K562 (cell line): ENCODE data around the gene LAMA5. TPM values are rescaled to one million over a fixed set of nuclear protein-coding genes. Genes with fewer than 3 reads are reported as not detected.

ENCODE experiments used
- ATAC-seq: fragments of 200-7000 bp; cut with Tn5 transposase; 3 replicates; pipeline ENCODE4 v1.9.1; 2020; ENCODE audit warnings: moderate library complexity
- BruUV-seq: library from RNA; stranded (reverse); fragments of 400-500 nt; replicated peaks from 2 replicates; lab custom pipeline; 2021; lab: Mats Ljungman, UMichigan
- CTCF ChIA-PET: fragments of 300-600 bp; formaldehyde crosslinking; extraction: SDS; loops from one replicate; lab custom pipeline; 2021; ENCODE audit warnings: low intra/inter-chr PET ratio; lab: Yijun Ruan, JAX
- POLR2A ChIA-PET: fragments of 300-600, 350-650 bp; sonication (Branson Sonifier 250); formaldehyde crosslinking; extraction: SDS; loops from one replicate; lab custom pipeline; 2021; ENCODE audit warnings: antibody characterized with exemption, inconsistent platforms; lab: Yijun Ruan, JAX
- DNase-seq, 4 experiments: peaks; one replicate each; pipeline versions ENCODE4 v3.0.0 to v3.0.0-alpha.2; 2011 to 2018; ENCODE audit warnings: low spot score in 3 of 4, mixed read lengths in 3 of 4; ENCODE audit errors: extremely low read depth in 1 of 4
- FAIRE-seq: peaks from 2 replicates; lab custom pipeline; 2011; peaks lifted over from hg19 to GRCh38; lab: Jason Lieb, UNC
- H2AFZ ChIP-seq: 2 replicates; pipeline ENCODE4 v1.6.0; 2011; ENCODE audit warnings: low read depth, low read length, control low read depth, inconsistent platforms
- H3K27ac ChIP-seq: fragments of 200-600 bp; 3 replicates; pipeline ENCODE4 v1.8.0; 2011; ENCODE audit warnings: low read depth, mild to moderate bottlenecking, control low read depth, inconsistent platforms, low read length, moderate library complexity, mixed read lengths; ENCODE audit errors: extremely low read depth
- H3K27me3 ChIP-seq, 2 experiments: fragments of 300-600 bp in 1 of 2; 2 replicates in 1 of 2; 3 replicates in 1 of 2; pipeline versions ENCODE4 v1.6.0 to v1.8.0; 2011; ENCODE audit warnings: inconsistent platforms in 2 of 2, low read length in 2 of 2, mild to moderate bottlenecking in 1 of 2, mixed read lengths in 1 of 2, moderate library complexity in 1 of 2; ENCODE audit not compliant: control insufficient read depth in 2 of 2, insufficient read depth in 2 of 2
- H3K36me3 ChIP-seq: fragments of 300-600 bp; 3 replicates; pipeline ENCODE4 v1.8.0; 2011; ENCODE audit warnings: mild to moderate bottlenecking, low read length, inconsistent platforms; ENCODE audit not compliant: control insufficient read depth, insufficient read depth
- H3K4me1 ChIP-seq, 2 experiments: fragments of 200-600 bp in 1 of 2; replicated peaks in 1 of 2; 2 replicates in 1 of 2; 3 replicates in 1 of 2; pipeline versions ENCODE4 v1.5.1 to v1.8.0; 2011; ENCODE audit warnings: inconsistent platforms in 2 of 2, low read length in 2 of 2, mild to moderate bottlenecking in 1 of 2, mixed read lengths in 1 of 2, moderate library complexity in 1 of 2; ENCODE audit not compliant: control insufficient read depth in 2 of 2, insufficient read depth in 2 of 2
- H3K4me2 ChIP-seq: 2 replicates; pipeline ENCODE4 v1.6.1; 2011; ENCODE audit warnings: low read length, control low read depth, inconsistent platforms, mixed read lengths; ENCODE audit not compliant: insufficient read depth
- H3K4me3 ChIP-seq: fragments of 200-600 bp; sonication (generic), shearing (Covaris generic); 2 replicates; pipeline ENCODE4 v1.5.1; 2016; ENCODE audit warnings: control low read depth, inconsistent platforms
- H3K79me2 ChIP-seq: fragments of 200-600 bp; 3 replicates; pipeline ENCODE4 v1.8.0; 2011; ENCODE audit warnings: low read length, inconsistent platforms; ENCODE audit not compliant: control insufficient read depth, insufficient read depth
- H3K9ac ChIP-seq, 2 experiments: 2 replicates each; pipeline versions ENCODE4 v1.6.0 to v1.6.1; 2011; ENCODE audit warnings: low read depth in 2 of 2, low read length in 2 of 2, control low read depth in 1 of 2, inconsistent platforms in 1 of 2, mild to moderate bottlenecking in 1 of 2, mixed read lengths in 1 of 2; ENCODE audit not compliant: insufficient read depth in 1 of 2
- H3K9me1 ChIP-seq: one replicate; pipeline ENCODE4 v1.6.0; 2011; ENCODE audit warnings: inconsistent platforms, mild to moderate bottlenecking, low read length, moderate library complexity; ENCODE audit not compliant: control insufficient read depth, insufficient read depth
- H3K9me3 ChIP-seq: replicated peaks from 2 replicates; pipeline ENCODE4 v1.5.1; 2011; ENCODE audit warnings: low read depth, low read length, inconsistent platforms; ENCODE audit not compliant: control insufficient read depth, insufficient read depth
- H4K20me1 ChIP-seq: replicated peaks from 2 replicates; pipeline ENCODE4 v1.6.1; 2011; ENCODE audit warnings: low read length, inconsistent platforms, mixed read lengths; ENCODE audit not compliant: control insufficient read depth, insufficient read depth
- ESRRA ChIP-seq: fragments of 450-650 bp; IDR thresholded peaks from 2 replicates; pipeline ENCODE4 v1.6.1; 2014; ENCODE audit warnings: low read depth, mild to moderate bottlenecking, moderate library complexity, borderline replicate concordance
- NR2C1 ChIP-seq, 2 experiments: fragments of 450-650 bp; IDR thresholded peaks; 2 replicates each; pipeline ENCODE4 v1.6.1; 2017; ENCODE audit warnings: mild to moderate bottlenecking in 2 of 2, antibody characterized with exemption in 1 of 2, inconsistent platforms in 1 of 2, missing compliant biosample characterization in 1 of 2, missing genetic modification characterization in 1 of 2
- ZNF184 ChIP-seq: sonication (generic); formaldehyde crosslinking; IDR thresholded peaks from 2 replicates; pipeline ENCODE4 v1.5.0; 2020; ENCODE audit warnings: missing genetic modification reagents
- WGBS: fragments of 100-300 bp; shearing (Covaris generic); methylation state at CpG from one replicate; pipeline ENCODE4 v1.1.6; 2016; ENCODE audit warnings: low coverage, mixed read lengths; ENCODE audit not compliant: insufficient coverage; ENCODE audit errors: missing lambda C conversion rate; 5-methylcytosine and 5-hydroxymethylcytosine counted together
- in situ Hi-C: fragments of 300-500 bp; cut with MboI; formaldehyde crosslinking; loops from 4 replicates; pipeline ENCODE4 v1.15.0; 2018; ENCODE audit warnings: inconsistent platforms, mixed read lengths
- intact Hi-C: fragments of 100-400 bp; cut with micrococcal nuclease; formaldehyde crosslinking; loops from 2 replicates; pipeline ENCODE4 v1.14.2; 2022
- polyA plus RNA-seq, 8 experiments: library from polyadenylated mRNA; depleted of rRNA in 4 of 8; stranded (reverse) in 5 of 8; unstranded in 3 of 8; fragments of >200 nt; fragmentation: Nextera tagmentation in 2 of 8; fragmentation: Illumina TruSeq in 1 of 8; extraction: Ambion mirVana in 2 of 8; extraction: Trizol in 1 of 8; gene quantifications; 2 replicates each; pipeline versions ENCODE4 v1.2.1 to v1.2.3, GENCODE V29; 2011 to 2014; ENCODE audit warnings: inconsistent platforms in 1 of 8, missing spikeins in 1 of 8
- total RNA-seq, 7 experiments: library from RNA; depleted of rRNA in 6 of 7; stranded (reverse); fragments of >200 nt in 6 of 7; fragmentation: Illumina TruSeq in 2 of 7; extraction: Trizol in 2 of 7; gene quantifications; 2 replicates each; pipeline versions ENCODE4 v1.2.1 to v1.2.3, GENCODE V29; 2011 to 2021; ENCODE audit warnings: low replicate concordance in 1 of 7
- TF ChIP-seq, protein P1 (sequence below): fragments of 250-450 bp; sonication (Bioruptor Pico); IDR thresholded peaks from 2 replicates; pipeline ENCODE4 v1.8.0; 2022; ENCODE audit warnings: inconsistent platforms, mild to moderate bottlenecking, moderate library complexity, borderline replicate concordance
- TF ChIP-seq, protein P2 (sequence below): fragments of 200-600 bp; sonication (generic); IDR thresholded peaks from one replicate; pipeline ENCODE4 v1.6.1; 2012; ENCODE audit warnings: mild to moderate bottlenecking, low read depth, low read length, inconsistent platforms

The LAMA5 gene
- total and polyA plus RNA-seq, 9 of the 15 experiments (the other 6 are each of a cell fraction or from before 2014, with no cell fraction given): 0.31 to 101 (median 7.8) TPM

DNA sequence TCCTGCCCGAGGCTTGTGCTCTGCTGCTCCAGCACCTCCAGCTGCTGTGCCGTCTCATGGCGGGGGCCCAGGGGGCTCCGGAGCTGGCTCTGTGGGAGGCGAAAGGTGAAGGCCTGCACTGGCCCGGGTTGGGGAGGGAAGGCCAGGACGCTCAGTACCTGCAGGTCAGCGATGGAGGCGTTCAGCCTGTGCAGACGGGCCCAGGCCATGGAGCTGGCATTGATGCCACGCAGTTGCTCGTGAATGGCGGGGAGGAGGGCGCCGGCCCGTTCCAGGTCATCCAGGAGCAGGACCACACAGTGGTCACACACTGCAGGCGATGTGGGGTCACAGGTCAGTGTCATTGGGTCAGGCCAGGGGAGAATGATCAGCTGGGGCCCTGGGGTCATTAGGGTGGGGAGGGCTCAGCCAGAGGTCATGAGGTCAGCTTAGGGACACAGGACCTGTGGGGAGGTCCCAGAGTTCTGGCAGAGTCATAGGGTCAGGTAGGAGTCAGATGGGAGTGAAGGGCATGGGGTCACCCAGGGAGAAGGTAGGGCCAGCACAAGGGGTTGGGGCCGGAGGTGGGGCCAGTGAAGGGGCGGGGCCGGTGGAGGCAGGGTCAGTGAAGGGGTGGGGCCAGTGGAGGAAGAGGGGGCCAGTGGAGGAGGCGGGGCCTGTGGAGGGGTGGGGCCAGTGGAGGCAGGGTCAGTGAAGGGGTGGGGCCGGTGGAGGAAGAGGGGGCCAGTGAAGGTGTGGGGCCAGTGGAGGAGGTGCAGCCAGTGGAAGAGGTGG, 46.3 kb downstream of the LAMA5 start:
- H3K79me2 ChIP-seq: no peaks in the 10 kb centered on the region
- no peaks in the 10 kb centered on the region for H3K27me3 ChIP-seq
- FAIRE-seq: peak; percentile 60
- H2AFZ ChIP-seq: no peak overlapping the region
- H3K36me3 ChIP-seq: peaks cover 84% of the 10 kb centered on the region; the same call in 2 of the 3 replicates
- H3K4me2 ChIP-seq: no peak overlapping the region
- WGBS: 97% methylated on average over 7 of the region's 22 CpGs
- no TSS peak for BruUV-seq
- peak overlapping the region; percentile 39; the same call in 1 of the 3 replicates for H3K27ac ChIP-seq
- peak; percentile 90 for ATAC-seq
- no peaks in the 10 kb centered on the region for H3K9me3 ChIP-seq
- DNase-seq: peak; percentile 81 to 91 (median 89)
- intact Hi-C loops: loop anchor here (2.0 kb wide), 1 partner anchor 38 kb away; no protein-coding TSS in a partner anchor
- ChIA-PET POLR2A (interaction anchor here (1.4 kb wide), 1 partner anchor 15 kb away, joined by 6 read pairs; no protein-coding TSS in a partner anchor), CTCF (no interaction called here)
- in situ Hi-C loops: no loop called here
- H4K20me1 ChIP-seq: no peaks in the 10 kb centered on the region
- H3K9me1 ChIP-seq: peaks cover 3% of the 10 kb centered on the region
- peaks cover 2 to 57% of the 10 kb centered on the region in 2 experiments; a peak in 2 of 5 replicates for H3K4me1 ChIP-seq
- no peak overlapping the region for H3K4me3 ChIP-seq
- H3K9ac ChIP-seq: no peak overlapping the region
- TF ChIP-seq, protein P1, sequence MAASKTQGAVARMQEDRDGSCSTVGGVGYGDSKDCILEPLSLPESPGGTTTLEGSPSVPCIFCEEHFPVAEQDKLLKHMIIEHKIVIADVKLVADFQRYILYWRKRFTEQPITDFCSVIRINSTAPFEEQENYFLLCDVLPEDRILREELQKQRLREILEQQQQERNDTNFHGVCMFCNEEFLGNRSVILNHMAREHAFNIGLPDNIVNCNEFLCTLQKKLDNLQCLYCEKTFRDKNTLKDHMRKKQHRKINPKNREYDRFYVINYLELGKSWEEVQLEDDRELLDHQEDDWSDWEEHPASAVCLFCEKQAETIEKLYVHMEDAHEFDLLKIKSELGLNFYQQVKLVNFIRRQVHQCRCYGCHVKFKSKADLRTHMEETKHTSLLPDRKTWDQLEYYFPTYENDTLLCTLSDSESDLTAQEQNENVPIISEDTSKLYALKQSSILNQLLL (CRISPR knock-in tag): no peak
- TF ChIP-seq ESRRA (0 out of 2 replicates have a peak, but pooled peaks have one; percentile 45), ZNF184 (CRISPR knock-in tag) (no peak), NR2C1 (IDR thresholded peaks at IDR 0.05) (peak; percentile 73; the same call in 1 of the 2 replicates), NR2C1 (tag; IDR thresholded peaks at IDR 0.05) (peak; percentile 68)
- TF ChIP-seq, protein P2, sequence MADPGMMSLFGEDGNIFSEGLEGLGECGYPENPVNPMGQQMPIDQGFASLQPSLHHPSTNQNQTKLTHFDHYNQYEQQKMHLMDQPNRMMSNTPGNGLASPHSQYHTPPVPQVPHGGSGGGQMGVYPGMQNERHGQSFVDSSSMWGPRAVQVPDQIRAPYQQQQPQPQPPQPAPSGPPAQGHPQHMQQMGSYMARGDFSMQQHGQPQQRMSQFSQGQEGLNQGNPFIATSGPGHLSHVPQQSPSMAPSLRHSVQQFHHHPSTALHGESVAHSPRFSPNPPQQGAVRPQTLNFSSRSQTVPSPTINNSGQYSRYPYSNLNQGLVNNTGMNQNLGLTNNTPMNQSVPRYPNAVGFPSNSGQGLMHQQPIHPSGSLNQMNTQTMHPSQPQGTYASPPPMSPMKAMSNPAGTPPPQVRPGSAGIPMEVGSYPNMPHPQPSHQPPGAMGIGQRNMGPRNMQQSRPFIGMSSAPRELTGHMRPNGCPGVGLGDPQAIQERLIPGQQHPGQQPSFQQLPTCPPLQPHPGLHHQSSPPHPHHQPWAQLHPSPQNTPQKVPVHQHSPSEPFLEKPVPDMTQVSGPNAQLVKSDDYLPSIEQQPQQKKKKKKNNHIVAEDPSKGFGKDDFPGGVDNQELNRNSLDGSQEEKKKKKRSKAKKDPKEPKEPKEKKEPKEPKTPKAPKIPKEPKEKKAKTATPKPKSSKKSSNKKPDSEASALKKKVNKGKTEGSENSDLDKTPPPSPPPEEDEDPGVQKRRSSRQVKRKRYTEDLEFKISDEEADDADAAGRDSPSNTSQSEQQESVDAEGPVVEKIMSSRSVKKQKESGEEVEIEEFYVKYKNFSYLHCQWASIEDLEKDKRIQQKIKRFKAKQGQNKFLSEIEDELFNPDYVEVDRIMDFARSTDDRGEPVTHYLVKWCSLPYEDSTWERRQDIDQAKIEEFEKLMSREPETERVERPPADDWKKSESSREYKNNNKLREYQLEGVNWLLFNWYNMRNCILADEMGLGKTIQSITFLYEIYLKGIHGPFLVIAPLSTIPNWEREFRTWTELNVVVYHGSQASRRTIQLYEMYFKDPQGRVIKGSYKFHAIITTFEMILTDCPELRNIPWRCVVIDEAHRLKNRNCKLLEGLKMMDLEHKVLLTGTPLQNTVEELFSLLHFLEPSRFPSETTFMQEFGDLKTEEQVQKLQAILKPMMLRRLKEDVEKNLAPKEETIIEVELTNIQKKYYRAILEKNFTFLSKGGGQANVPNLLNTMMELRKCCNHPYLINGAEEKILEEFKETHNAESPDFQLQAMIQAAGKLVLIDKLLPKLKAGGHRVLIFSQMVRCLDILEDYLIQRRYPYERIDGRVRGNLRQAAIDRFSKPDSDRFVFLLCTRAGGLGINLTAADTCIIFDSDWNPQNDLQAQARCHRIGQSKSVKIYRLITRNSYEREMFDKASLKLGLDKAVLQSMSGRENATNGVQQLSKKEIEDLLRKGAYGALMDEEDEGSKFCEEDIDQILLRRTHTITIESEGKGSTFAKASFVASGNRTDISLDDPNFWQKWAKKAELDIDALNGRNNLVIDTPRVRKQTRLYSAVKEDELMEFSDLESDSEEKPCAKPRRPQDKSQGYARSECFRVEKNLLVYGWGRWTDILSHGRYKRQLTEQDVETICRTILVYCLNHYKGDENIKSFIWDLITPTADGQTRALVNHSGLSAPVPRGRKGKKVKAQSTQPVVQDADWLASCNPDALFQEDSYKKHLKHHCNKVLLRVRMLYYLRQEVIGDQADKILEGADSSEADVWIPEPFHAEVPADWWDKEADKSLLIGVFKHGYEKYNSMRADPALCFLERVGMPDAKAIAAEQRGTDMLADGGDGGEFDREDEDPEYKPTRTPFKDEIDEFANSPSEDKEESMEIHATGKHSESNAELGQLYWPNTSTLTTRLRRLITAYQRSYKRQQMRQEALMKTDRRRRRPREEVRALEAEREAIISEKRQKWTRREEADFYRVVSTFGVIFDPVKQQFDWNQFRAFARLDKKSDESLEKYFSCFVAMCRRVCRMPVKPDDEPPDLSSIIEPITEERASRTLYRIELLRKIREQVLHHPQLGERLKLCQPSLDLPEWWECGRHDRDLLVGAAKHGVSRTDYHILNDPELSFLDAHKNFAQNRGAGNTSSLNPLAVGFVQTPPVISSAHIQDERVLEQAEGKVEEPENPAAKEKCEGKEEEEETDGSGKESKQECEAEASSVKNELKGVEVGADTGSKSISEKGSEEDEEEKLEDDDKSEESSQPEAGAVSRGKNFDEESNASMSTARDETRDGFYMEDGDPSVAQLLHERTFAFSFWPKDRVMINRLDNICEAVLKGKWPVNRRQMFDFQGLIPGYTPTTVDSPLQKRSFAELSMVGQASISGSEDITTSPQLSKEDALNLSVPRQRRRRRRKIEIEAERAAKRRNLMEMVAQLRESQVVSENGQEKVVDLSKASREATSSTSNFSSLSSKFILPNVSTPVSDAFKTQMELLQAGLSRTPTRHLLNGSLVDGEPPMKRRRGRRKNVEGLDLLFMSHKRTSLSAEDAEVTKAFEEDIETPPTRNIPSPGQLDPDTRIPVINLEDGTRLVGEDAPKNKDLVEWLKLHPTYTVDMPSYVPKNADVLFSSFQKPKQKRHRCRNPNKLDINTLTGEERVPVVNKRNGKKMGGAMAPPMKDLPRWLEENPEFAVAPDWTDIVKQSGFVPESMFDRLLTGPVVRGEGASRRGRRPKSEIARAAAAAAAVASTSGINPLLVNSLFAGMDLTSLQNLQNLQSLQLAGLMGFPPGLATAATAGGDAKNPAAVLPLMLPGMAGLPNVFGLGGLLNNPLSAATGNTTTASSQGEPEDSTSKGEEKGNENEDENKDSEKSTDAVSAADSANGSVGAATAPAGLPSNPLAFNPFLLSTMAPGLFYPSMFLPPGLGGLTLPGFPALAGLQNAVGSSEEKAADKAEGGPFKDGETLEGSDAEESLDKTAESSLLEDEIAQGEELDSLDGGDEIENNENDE: no peak
